Hematopoietic multipotent progenitor cell treated with erythropoietin and hydrocortisone succinate and interleukin-3 and kit ligand, for 8 days (in vitro differentiated cells): ENCODE measurements around the gene VMA21.

Experiments
- DNase-seq: peaks from one replicate; pipeline ENCODE4 v3.0.0-alpha.2; 2015

The VMA21 gene

GRCh38 chrX:151396825-151397740, at the start of gene VMA21:
TSS of gene VMA21 (plus strand) at chrX:151397206. CDS start at chrX:151397309, 103 bp downstream.
- peak; percentile 84 for DNase-seq

GRCh38 chrX:151359341-151359740, 37.7 kb upstream of the VMA21 start:
- no peak for DNase-seq

GRCh38 chrX:151359931-151360871, 36.8 kb upstream of the VMA21 start:
- peak; percentile 30 for DNase-seq

- no peak for DNase-seq
Measured at GRCh38 chrX:151363316-151363715, 33.7 kb upstream of the VMA21 start.

- DNase-seq = no peak
Measured at GRCh38 chrX:151365579-151365978, 31.4 kb upstream of the VMA21 start.

GRCh38 chrX:151370906-151371305, 26.1 kb upstream of the VMA21 start:
- DNase-seq = no peak

GRCh38 chrX:151384807-151385206, 12.2 kb upstream of the VMA21 start:
- DNase-seq = no peak

- DNase-seq = no peak
Measured at GRCh38 chrX:151386838-151387459, 10.1 kb upstream of the VMA21 start.

GRCh38 chrX:151391722-151392121, 5.3 kb upstream of the VMA21 start:
- DNase-seq = no peak

GRCh38 chrX:151393514-151393913, 3.5 kb upstream of the VMA21 start:
- peak; percentile 27 for DNase-seq

GRCh38 chrX:151396042-151396824, 773 bp upstream of the VMA21 start:
- DNase-seq = no peak

GRCh38 chrX:151397741-151398070, 700 bp downstream of the VMA21 start:
- DNase-seq = peak; percentile 54

- DNase-seq = no peak
Measured at GRCh38 chrX:151398346-151398745, 1.3 kb downstream of the VMA21 start.

GRCh38 chrX:151402719-151403390, 5.8 kb downstream of the VMA21 start:
- DNase-seq = no peak

- no peak for DNase-seq
Measured at GRCh38 chrX:151416579-151416978, 19.6 kb downstream of the VMA21 start.

GRCh38 chrX:151419782-151420181, 22.8 kb downstream of the VMA21 start:
- no peak for DNase-seq

- no peak for DNase-seq
Measured at GRCh38 chrX:151424505-151424904, 27.5 kb downstream of the VMA21 start.

- DNase-seq = no peak
Measured at GRCh38 chrX:151448509-151448908, 51.5 kb downstream of the VMA21 start.

- no peak for DNase-seq
Measured at GRCh38 chrX:151458824-151459223, 61.8 kb downstream of the VMA21 start.
